ENCODE measurements around the gene HES7. TPM values are rescaled to one million over a fixed set of nuclear protein-coding genes. Genes with fewer than 3 reads are reported as not detected.

HES7 gene
- total and polyA plus RNA-seq, 9 of the 15 experiments (the other 6 are each of a cell fraction or from before 2014, with no cell fraction given), result 0.03 to 1.7 (median 0.14) TPM; not detected in 1

GRCh38 chr17:8152112-8152775, 28.3 kb upstream of the HES7 start, which contains the start of gene PER1 (continued):
- TF ChIP-seq ZNF740 (CRISPR knock-in tag; IDR thresholded peaks at IDR 0.05) (0 out of 2 replicates have a peak, but pooled peaks have one; percentile 25), ZNF740 (tag; IDR thresholded peaks at IDR 0.05) (no peak), CLOCK (CRISPR knock-in tag; IDR thresholded peaks at IDR 0.05; ENCODE audit: borderline replicate concordance) (peak; percentile 89; the same call in 1 of the 2 replicates), SLC30A9 (CRISPR knock-in tag; IDR thresholded peaks at IDR 0.05) (no peak), SMARCA4 (IDR thresholded peaks at IDR 0.05) (no peak), GABPB1 (CRISPR knock-in tag; IDR thresholded peaks at IDR 0.05) (0 out of 2 replicates have a peak, but pooled peaks have one; percentile 39), PYGO2 (tag; IDR thresholded peaks at IDR 0.05) (no peak), ESRRB (CRISPR knock-in tag; IDR thresholded peaks at IDR 0.05; ENCODE audit: borderline replicate concordance) (no peak), USF2 (CRISPR knock-in tag; IDR thresholded peaks at IDR 0.05) (peak; percentile 18; the same call in 1 of the 2 replicates), SFPQ (IDR thresholded peaks at IDR 0.05; ENCODE audit: low read depth, low read length) (no peak), PHB (CRISPR knock-in tag; IDR thresholded peaks at IDR 0.05) (no peak), NR2F6 (CRISPR knock-in tag; IDR thresholded peaks at IDR 0.05) (no peak), MBD2 (IDR thresholded peaks at IDR 0.05; ENCODE audit: borderline replicate concordance, low read depth) (no peak; the same call in 1 of the 2 replicates), KLF1 (tag; IDR thresholded peaks at IDR 0.05) (0 out of 2 replicates have a peak, but pooled peaks have one; percentile 16), THRA (IDR thresholded peaks at IDR 0.05) (no peak), HIVEP1 (CRISPR knock-in tag; IDR thresholded peaks at IDR 0.05) (no peak), CEBPB (tag; IDR thresholded peaks at IDR 0.05) (peak; percentile 98), ZFP1 (CRISPR knock-in tag; IDR thresholded peaks at IDR 0.05) (no peak), ATF3 (IDR thresholded peaks at IDR 0.05) (peak; percentile 76), ATF3 (CRISPR knock-in tag; conservative IDR thresholded peaks at IDR 0.05) (no peak)

Measured in K562 (cell line).